IPS DF 4.7 (cell line): ENCODE data around the gene PRKCE.
"Not testable (repeated sequence)": the region's sequence is repeated elsewhere in the genome, so short reads cannot be mapped to it uniquely, and the experiment has no call there.

Source experiments
- DNase-seq: peaks from one replicate; pipeline ENCODE4 v3.0.0-alpha.2; 2013; ENCODE audit warnings: low spot score; ENCODE audit errors: extremely low read depth

PRKCE gene

GRCh38 chr2:45664635-45665261 lies 13.3 kb downstream of the PRKCE start:
- no peak for DNase-seq

- no peak for DNase-seq
Measured at GRCh38 chr2:45668509-45668908, 17.0 kb downstream of the PRKCE start.

- DNase-seq, result no peak
Measured at GRCh38 chr2:45669032-45669486, 17.6 kb downstream of the PRKCE start.

- no peak for DNase-seq
Measured at GRCh38 chr2:45670646-45671045, 19.2 kb downstream of the PRKCE start.

- DNase-seq, result no peak
Measured at GRCh38 chr2:45672138-45672537, 20.7 kb downstream of the PRKCE start.

- DNase-seq, result no peak
Measured at GRCh38 chr2:45674035-45674816, 22.8 kb downstream of the PRKCE start.

GRCh38 chr2:45675263-45675812 lies 23.9 kb downstream of the PRKCE start:
- DNase-seq, result no peak

GRCh38 chr2:45676088-45676487 lies 24.6 kb downstream of the PRKCE start:
- DNase-seq, result no peak

- no peak for DNase-seq
Measured at GRCh38 chr2:45678791-45679348, 27.4 kb downstream of the PRKCE start.

GRCh38 chr2:45680351-45680967 lies 29.0 kb downstream of the PRKCE start:
- DNase-seq, result no peak

- DNase-seq, result no peak
Measured at GRCh38 chr2:45681675-45682074, 30.2 kb downstream of the PRKCE start.

- DNase-seq, result no peak
Measured at GRCh38 chr2:45683292-45683691, 31.8 kb downstream of the PRKCE start.

GRCh38 chr2:45684756-45685155 lies 33.3 kb downstream of the PRKCE start:
- DNase-seq, result no peak

- DNase-seq, result no peak
Measured at GRCh38 chr2:45685260-45685659, 33.8 kb downstream of the PRKCE start.

- no peak for DNase-seq
Measured at GRCh38 chr2:45687964-45688363, 36.5 kb downstream of the PRKCE start.

GRCh38 chr2:45688479-45689298 lies 37.2 kb downstream of the PRKCE start:
- no peak for DNase-seq

GRCh38 chr2:45690231-45690630 lies 38.8 kb downstream of the PRKCE start:
- DNase-seq, result no peak

GRCh38 chr2:45691171-45691999 lies 39.9 kb downstream of the PRKCE start:
- DNase-seq, result no peak

GRCh38 chr2:45692566-45692965 lies 41.1 kb downstream of the PRKCE start:
- DNase-seq, result no peak

- DNase-seq, result not testable (repeated sequence)
Measured at GRCh38 chr2:45695480-45696007, 44.1 kb downstream of the PRKCE start.
